Non-pigmented ciliary epithelial cell (primary cell): ENCODE measurements around the gene EPB41L4A.

ENCODE experiments used
- DNase-seq: peaks from one replicate; pipeline ENCODE4 v3.0.0-alpha.2; 2010; ENCODE audit warnings: low read depth

EPB41L4A gene

GRCh38 chr5:112308608-112309007 is 110.5 kb downstream of the EPB41L4A start:
- DNase-seq = no peak

GRCh38 chr5:112306956-112307355 is 112.1 kb downstream of the EPB41L4A start:
- DNase-seq = no peak

- DNase-seq = no peak
These were observed 114.3 kb downstream of the EPB41L4A start for GRCh38 chr5:112304743-112305142.

GRCh38 chr5:112303685-112304084 is 115.4 kb downstream of the EPB41L4A start:
- DNase-seq = no peak

GRCh38 chr5:112294126-112294525 is 125.0 kb downstream of the EPB41L4A start:
- DNase-seq = no peak

GRCh38 chr5:112293587-112293986 is 125.5 kb downstream of the EPB41L4A start:
- no peak for DNase-seq

- DNase-seq = no peak
These were observed 128.4 kb downstream of the EPB41L4A start for GRCh38 chr5:112290691-112291090.

- DNase-seq = no peak
These were observed 129.6 kb downstream of the EPB41L4A start for GRCh38 chr5:112289465-112289864.

- no peak for DNase-seq
These were observed 134.8 kb downstream of the EPB41L4A start for GRCh38 chr5:112283943-112284929.

GRCh38 chr5:112283034-112283582 is 136.0 kb downstream of the EPB41L4A start:
- no peak for DNase-seq

GRCh38 chr5:112279082-112279481 is 140.0 kb downstream of the EPB41L4A start:
- DNase-seq = no peak

- DNase-seq = no peak
These were observed 142.1 kb downstream of the EPB41L4A start for GRCh38 chr5:112276991-112277390.

- DNase-seq = no peak
These were observed 143.4 kb downstream of the EPB41L4A start for GRCh38 chr5:112275671-112276070.

GRCh38 chr5:112270299-112271293 is 148.5 kb downstream of the EPB41L4A start:
- no peak for DNase-seq

GRCh38 chr5:112267231-112267630 is 151.8 kb downstream of the EPB41L4A start:
- DNase-seq = no peak

GRCh38 chr5:112264666-112265065 is 154.4 kb downstream of the EPB41L4A start:
- DNase-seq = no peak

GRCh38 chr5:112264151-112264550 is 154.9 kb downstream of the EPB41L4A start:
- DNase-seq = no peak

- DNase-seq = no peak
These were observed 155.6 kb downstream of the EPB41L4A start for GRCh38 chr5:112263469-112263868.

GRCh38 chr5:112258571-112258970 is 160.5 kb downstream of the EPB41L4A start:
- DNase-seq = no peak

GRCh38 chr5:112257976-112258375 is 161.1 kb downstream of the EPB41L4A start:
- no peak for DNase-seq

GRCh38 chr5:112257005-112257404 is 162.1 kb downstream of the EPB41L4A start:
- no peak for DNase-seq

GRCh38 chr5:112254303-112254702 is 164.8 kb downstream of the EPB41L4A start:
- DNase-seq = no peak
